PC-3 (cell line): ENCODE data around the gene RRBP1.

Experiments used
- EZH2 ChIP-seq: fragments of 300-600 bp; sonication (generic); IDR thresholded peaks from one replicate; pipeline ENCODE4 v1.6.1; 2017; ENCODE audit warnings: antibody characterized with exemption, mild to moderate bottlenecking, low read length; ENCODE audit not compliant: unreplicated experiment
- TF ChIP-seq, protein P1 (sequence below): fragments of 300-600 bp; sonication (generic); conservative IDR thresholded peaks from 2 replicates; pipeline ENCODE4 v1.5.1; 2017; ENCODE audit warnings: antibody characterized with exemption, low read depth, mild to moderate bottlenecking, low read length

- TF ChIP-seq, protein P1, sequence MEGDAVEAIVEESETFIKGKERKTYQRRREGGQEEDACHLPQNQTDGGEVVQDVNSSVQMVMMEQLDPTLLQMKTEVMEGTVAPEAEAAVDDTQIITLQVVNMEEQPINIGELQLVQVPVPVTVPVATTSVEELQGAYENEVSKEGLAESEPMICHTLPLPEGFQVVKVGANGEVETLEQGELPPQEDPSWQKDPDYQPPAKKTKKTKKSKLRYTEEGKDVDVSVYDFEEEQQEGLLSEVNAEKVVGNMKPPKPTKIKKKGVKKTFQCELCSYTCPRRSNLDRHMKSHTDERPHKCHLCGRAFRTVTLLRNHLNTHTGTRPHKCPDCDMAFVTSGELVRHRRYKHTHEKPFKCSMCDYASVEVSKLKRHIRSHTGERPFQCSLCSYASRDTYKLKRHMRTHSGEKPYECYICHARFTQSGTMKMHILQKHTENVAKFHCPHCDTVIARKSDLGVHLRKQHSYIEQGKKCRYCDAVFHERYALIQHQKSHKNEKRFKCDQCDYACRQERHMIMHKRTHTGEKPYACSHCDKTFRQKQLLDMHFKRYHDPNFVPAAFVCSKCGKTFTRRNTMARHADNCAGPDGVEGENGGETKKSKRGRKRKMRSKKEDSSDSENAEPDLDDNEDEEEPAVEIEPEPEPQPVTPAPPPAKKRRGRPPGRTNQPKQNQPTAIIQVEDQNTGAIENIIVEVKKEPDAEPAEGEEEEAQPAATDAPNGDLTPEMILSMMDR = no peak
- no peak for TF ChIP-seq EZH2
These were observed 97.4 kb downstream of the RRBP1 start for GRCh38 chr20:17584689-17585088.
